ENCODE data around the gene CASP3.

The CASP3 gene

GRCh38 chr4:184649026-184649970 lies at the start of gene CASP3, which contains the start of gene PRIMPOL:
TSS of gene CASP3 (minus strand) at chr4:184649447. CDS start at chr4:184638453, 10,994 bp downstream.
TSS of gene PRIMPOL (plus strand) at chr4:184649738. CDS start at chr4:184657141, 7,403 bp downstream.
- peak within 1 kb of the TSS; percentile 94 for H3K27ac ChIP-seq
- peak; percentile 79 for DNase-seq (ENCODE audit: low read depth, low spot score)

- no peak for DNase-seq (ENCODE audit: low read depth, low spot score)
- no peak overlapping the region for H3K27ac ChIP-seq
Observed at GRCh38 chr4:184697956-184698355, 48.7 kb upstream of the CASP3 start.

- H3K27ac ChIP-seq, result peak overlapping the region; percentile 79
Observed at GRCh38 chr4:184695178-184695896, 46.1 kb upstream of the CASP3 start.

GRCh38 chr4:184694412-184694956 lies 45.2 kb upstream of the CASP3 start:
- DNase-seq (ENCODE audit: low read depth, low spot score), result no peak
- peak overlapping the region; percentile 79 for H3K27ac ChIP-seq

More at GRCh38 chr4:184695178-184695896, 46.1 kb upstream of the CASP3 start:
- DNase-seq (ENCODE audit: low read depth, low spot score), result peak; percentile 59

GRCh38 chr4:184693056-184693455 lies 43.8 kb upstream of the CASP3 start:
- H3K27ac ChIP-seq, result no peak overlapping the region
- no peak for DNase-seq (ENCODE audit: low read depth, low spot score)

- DNase-seq (ENCODE audit: low read depth, low spot score), result no peak
- H3K27ac ChIP-seq, result peak overlapping the region; percentile 91
Observed at GRCh38 chr4:184689681-184690080, 40.4 kb upstream of the CASP3 start.

GRCh38 chr4:184688447-184688846 lies 39.2 kb upstream of the CASP3 start:
- peak overlapping the region; percentile 91 for H3K27ac ChIP-seq
- DNase-seq (ENCODE audit: low read depth, low spot score), result peak; percentile 79

GRCh38 chr4:184688005-184688404 lies 38.8 kb upstream of the CASP3 start:
- peak overlapping the region; percentile 91 for H3K27ac ChIP-seq
- DNase-seq (ENCODE audit: low read depth, low spot score), result no peak

GRCh38 chr4:184684491-184685189 lies 35.4 kb upstream of the CASP3 start:
- no peak overlapping the region for H3K27ac ChIP-seq
- DNase-seq (ENCODE audit: low read depth, low spot score), result no peak

- DNase-seq (ENCODE audit: low read depth, low spot score), result no peak
- no peak overlapping the region for H3K27ac ChIP-seq
Observed at GRCh38 chr4:184681916-184682315, 32.7 kb upstream of the CASP3 start.

- no peak overlapping the region for H3K27ac ChIP-seq
- no peak for DNase-seq (ENCODE audit: low read depth, low spot score)
Observed at GRCh38 chr4:184680698-184681097, 31.5 kb upstream of the CASP3 start.

- H3K27ac ChIP-seq, result no peak overlapping the region
- DNase-seq (ENCODE audit: low read depth, low spot score), result no peak
Observed at GRCh38 chr4:184675821-184676492, 26.7 kb upstream of the CASP3 start.

- no peak for DNase-seq (ENCODE audit: low read depth, low spot score)
Observed at GRCh38 chr4:184675018-184675417, 25.8 kb upstream of the CASP3 start.

GRCh38 chr4:184674011-184674410 lies 24.8 kb upstream of the CASP3 start:
- H3K27ac ChIP-seq, result no peak overlapping the region
- no peak for DNase-seq (ENCODE audit: low read depth, low spot score)

More at GRCh38 chr4:184675018-184675417, 25.8 kb upstream of the CASP3 start:
- no peak overlapping the region for H3K27ac ChIP-seq

GRCh38 chr4:184672741-184673140 lies 23.5 kb upstream of the CASP3 start:
- no peak overlapping the region for H3K27ac ChIP-seq
- DNase-seq (ENCODE audit: low read depth, low spot score), result no peak

GRCh38 chr4:184671101-184671500 lies 21.9 kb upstream of the CASP3 start:
- no peak for DNase-seq (ENCODE audit: low read depth, low spot score)
- peak overlapping the region; percentile 17 for H3K27ac ChIP-seq

- no peak for DNase-seq (ENCODE audit: low read depth, low spot score)
- H3K27ac ChIP-seq, result no peak overlapping the region
Observed at GRCh38 chr4:184669251-184669650, 20.0 kb upstream of the CASP3 start.

GRCh38 chr4:184668511-184669114 lies 19.4 kb upstream of the CASP3 start:
- H3K27ac ChIP-seq, result no peak overlapping the region
- no peak for DNase-seq (ENCODE audit: low read depth, low spot score)

GRCh38 chr4:184668096-184668495 lies 18.8 kb upstream of the CASP3 start:
- no peak for DNase-seq (ENCODE audit: low read depth, low spot score)
- no peak overlapping the region for H3K27ac ChIP-seq

All from epithelial cell of prostate (primary cell).